Liver (tissue), 9 donors: ENCODE measurements around the gene LRP4. TPM values are rescaled to one million over a fixed set of nuclear protein-coding genes. Genes with fewer than 3 reads are reported as not detected.

Experiments used
- DNase-seq: peaks from one replicate; pipeline ENCODE4 v3.0.0-alpha.2; 2017; ENCODE audit warnings: low spot score
- H3K27ac ChIP-seq, 2 donors: one replicate each; pipeline ENCODE4 v1.7.0; 2013; ENCODE audit warnings: inconsistent platforms in 2 of 2, low read length in 2 of 2, control low read depth in 1 of 2, low read depth in 1 of 2, mild to moderate bottlenecking in 1 of 2
- H3K27me3 ChIP-seq, 4 donors: one replicate each; pipeline versions ENCODE4 v1.6.1 to v1.7.0; 2013; ENCODE audit warnings: low read length in 3 of 4, inconsistent platforms in 1 of 4, mild to moderate bottlenecking in 1 of 4, moderate library complexity in 1 of 4; ENCODE audit not compliant: control insufficient read depth in 4 of 4, insufficient read depth in 4 of 4
- H3K36me3 ChIP-seq, 4 donors: one replicate each; pipeline versions ENCODE4 v1.6.1 to v1.7.0; 2013; ENCODE audit warnings: low read length in 3 of 4, mild to moderate bottlenecking in 3 of 4, low read depth in 1 of 4, moderate library complexity in 1 of 4; ENCODE audit not compliant: control insufficient read depth in 4 of 4, insufficient read depth in 3 of 4
- H3K4me1 ChIP-seq, 4 donors: one replicate each; pipeline versions ENCODE4 v1.6.1 to v1.7.0; 2013; ENCODE audit warnings: low read length in 3 of 4, mild to moderate bottlenecking in 3 of 4, moderate library complexity in 1 of 4; ENCODE audit not compliant: control insufficient read depth in 4 of 4, insufficient read depth in 4 of 4
- H3K4me3 ChIP-seq, 3 donors: one replicate each; pipeline versions ENCODE4 v1.6.1 to v1.7.0; 2013; ENCODE audit warnings: low read length in 3 of 3, control low read depth in 1 of 3, low read depth in 1 of 3, mild to moderate bottlenecking in 1 of 3
- H3K9ac ChIP-seq, 2 donors: one replicate each; pipeline ENCODE4 v1.7.0; 2013; ENCODE audit warnings: low read length in 2 of 2, mild to moderate bottlenecking in 2 of 2, moderate library complexity in 2 of 2, control low read depth in 1 of 2, low read depth in 1 of 2
- H3K9me3 ChIP-seq, 4 donors: one replicate each; pipeline versions ENCODE4 v1.6.1 to v1.7.0; 2013; ENCODE audit warnings: low read length in 3 of 4; ENCODE audit not compliant: control insufficient read depth in 4 of 4
- ATF3 ChIP-seq: IDR thresholded peaks from 2 replicates; pipeline ENCODE4 v1.6.1; 2016; ENCODE audit warnings: antibody characterized with exemption
- CTCF ChIP-seq: fragments of 150-350 bp; IDR thresholded peaks from 2 replicates; pipeline ENCODE4 v1.5.1; 2017; ENCODE audit warnings: improper control_type of control experiment, low read depth, low read length; ENCODE audit not compliant: missing input control
- EGR1 ChIP-seq, 2 donors: IDR thresholded peaks; 2 replicates each; pipeline ENCODE4 v1.6.1; 2016 to 2018; ENCODE audit warnings: antibody characterized with exemption in 2 of 2, low read depth in 2 of 2
- FOXA1 ChIP-seq: IDR thresholded peaks from 2 replicates; pipeline ENCODE4 v1.6.1; 2016; ENCODE audit warnings: antibody characterized with exemption
- FOXA2 ChIP-seq: IDR thresholded peaks from 2 replicates; pipeline ENCODE4 v1.6.1; 2016; ENCODE audit warnings: antibody characterized with exemption
- GABPA ChIP-seq, 2 donors: IDR thresholded peaks in 1 of 2; conservative IDR thresholded peaks in 1 of 2; 2 replicates each; pipeline ENCODE4 v1.6.1; 2016; ENCODE audit warnings: antibody characterized with exemption in 2 of 2, mild to moderate bottlenecking in 1 of 2, moderate library complexity in 1 of 2
- HNF4A ChIP-seq, 2 donors: conservative IDR thresholded peaks; 2 replicates each; pipeline ENCODE4 v1.6.1; 2016; ENCODE audit warnings: antibody characterized with exemption in 2 of 2, mild to moderate bottlenecking in 2 of 2
- HNF4G ChIP-seq: IDR thresholded peaks from 2 replicates; pipeline ENCODE4 v1.6.1; 2016; ENCODE audit warnings: antibody characterized with exemption
- JUND ChIP-seq, 2 donors: IDR thresholded peaks; 2 replicates each; pipeline ENCODE4 v1.6.1; 2016; ENCODE audit warnings: antibody characterized with exemption in 2 of 2
- MAX ChIP-seq: IDR thresholded peaks from 2 replicates; pipeline ENCODE4 v1.6.1; 2016; ENCODE audit warnings: antibody characterized with exemption
- NR2F2 ChIP-seq: IDR thresholded peaks from 2 replicates; pipeline ENCODE4 v1.6.1; 2016; ENCODE audit warnings: antibody characterized with exemption
- REST ChIP-seq: IDR thresholded peaks from 2 replicates; pipeline ENCODE4 v1.6.1; 2016; ENCODE audit warnings: antibody characterized with exemption, mild to moderate bottlenecking
- RXRA ChIP-seq, 2 donors: IDR thresholded peaks; 2 replicates each; pipeline ENCODE4 v1.6.1; 2017 to 2018; ENCODE audit warnings: antibody characterized with exemption in 2 of 2, mild to moderate bottlenecking in 1 of 2
- YY1 ChIP-seq: IDR thresholded peaks from 2 replicates; pipeline ENCODE4 v1.6.1; 2016; ENCODE audit warnings: antibody characterized with exemption, mild to moderate bottlenecking
- WGBS: extraction: QIAGEN DNeasy Blood & Tissue Kit; methylation state at CpG from one replicate; pipeline ENCODE4 v1.1.7; 2013; 5-methylcytosine and 5-hydroxymethylcytosine counted together
- polyA plus RNA-seq, 2 donors: library from polyadenylated mRNA; stranded (reverse) in 1 of 2; unstranded in 1 of 2; fragments of 200-250 nt in 1 of 2; fragments of >200 nt in 1 of 2; fragmentation: Nextera tagmentation in 1 of 2; extraction: Ambion mirVana in 1 of 2; gene quantifications; one replicate each; pipeline versions ENCODE4 v1.2.1 to v1.2.3, GENCODE V29; 2013 to 2015
- total RNA-seq, 2 donors: library from RNA; depleted of rRNA; stranded (reverse); fragments of >200 nt; gene quantifications; one replicate each; pipeline ENCODE4 v1.2.3, GENCODE V29; 2014
- donor health status: healthy.
- donor health status: healthy.
- donor health status: healthy.
- donor health status: healthy.
- donor health status: healthy.

Gene LRP4
- total and polyA plus RNA-seq, 4 donors: 0.50 to 3.1 (median 0.90) TPM

- TF ChIP-seq HNF4A (conservative IDR thresholded peaks at IDR 0.05) (no peak), HNF4G (no peak), EGR1 (IDR thresholded peaks at IDR 0.05; ENCODE audit: low read depth in 2 of 2) (no peak), YY1 (no peak), MAX (no peak), REST (no peak), FOXA1 (no peak), FOXA2 (no peak), GABPA (IDR thresholded peaks at IDR 0.05 in 1 of 2, conservative IDR thresholded peaks at IDR 0.05 in 1 of 2) (no peak), NR2F2 (no peak), CTCF (no peak), ATF3 (no peak), RXRA (IDR thresholded peaks at IDR 0.05) (no peak), JUND (IDR thresholded peaks at IDR 0.05) (no peak)
- 95% methylated on average over 1 of the region's 1 CpG for WGBS
- Histone ChIP-seq H3K27ac (no peak overlapping the region), H3K9ac (no peak overlapping the region), H3K4me3 (no peak overlapping the region), H3K9me3 (no peaks in the 10 kb centered on the region), H3K27me3 (no peaks in the 10 kb centered on the region), H3K4me1 (no peaks in the 10 kb centered on the region), H3K36me3 (peaks cover 0 to 2% (median under 1%) of the 10 kb centered on the region in 4 donors)
- no peak for DNase-seq
Measured at GRCh38 chr11:46958777-46959176, 40.4 kb upstream of the LRP4 start.

- TF ChIP-seq NR2F2 (no peak), GABPA (IDR thresholded peaks at IDR 0.05 in 1 of 2, conservative IDR thresholded peaks at IDR 0.05 in 1 of 2) (no peak), ATF3 (no peak)
- H3K9ac ChIP-seq: no peak overlapping the region
- H3K4me1 ChIP-seq: no peaks in the 10 kb centered on the region
- no peak overlapping the region for H3K27ac ChIP-seq
- H3K4me3 ChIP-seq: no peak overlapping the region
- no peaks in the 10 kb centered on the region for H3K9me3 ChIP-seq
- WGBS: 93% methylated on average over 5 of the region's 5 CpGs
- no peaks in the 10 kb centered on the region for H3K36me3 ChIP-seq
- H3K27me3 ChIP-seq: no peaks in the 10 kb centered on the region
- no peak for DNase-seq
Measured at GRCh38 chr11:46953093-46953492, 34.7 kb upstream of the LRP4 start.
